Keratinocyte (primary cell): ENCODE data around the gene SERPINA1. TPM values are rescaled to one million over a fixed set of nuclear protein-coding genes. Genes with fewer than 3 reads are reported as not detected.

Experiments used
- DNase-seq: peaks from one replicate; pipeline ENCODE4 v3.0.0-alpha.2; 2011; ENCODE audit warnings: low read depth, missing footprints, low spot score
- FAIRE-seq: peaks from 2 replicates; lab custom pipeline; 2011; peaks lifted over from hg19 to GRCh38; lab: Jason Lieb, UNC
- H2AFZ ChIP-seq: 2 replicates; pipeline ENCODE4 v1.6.0; 2012; ENCODE audit warnings: low read length, control low read depth, inconsistent platforms; ENCODE audit not compliant: control insufficient read depth
- H3K27ac ChIP-seq: 2 replicates; pipeline ENCODE4 v1.5.1; 2011; ENCODE audit warnings: low read length; ENCODE audit not compliant: control insufficient read depth, insufficient read depth
- H3K27me3 ChIP-seq: 3 replicates; pipeline ENCODE4 v1.6.0; 2011; ENCODE audit warnings: low read length; ENCODE audit not compliant: control insufficient read depth, insufficient read depth; ENCODE audit errors: extremely low read depth
- H3K36me3 ChIP-seq, 2 experiments: 2 replicates in 1 of 2; 3 replicates in 1 of 2; pipeline ENCODE4 v1.5.1; 2011; ENCODE audit warnings: low read length in 2 of 2, mild to moderate bottlenecking in 1 of 2; ENCODE audit not compliant: control insufficient read depth in 2 of 2, insufficient read depth in 2 of 2; ENCODE audit errors: extremely low read depth in 1 of 2
- H3K4me1 ChIP-seq: 3 replicates; pipeline ENCODE4 v1.5.1; 2011; ENCODE audit warnings: low read length; ENCODE audit not compliant: control insufficient read depth, insufficient read depth; ENCODE audit errors: extremely low read depth
- H3K4me2 ChIP-seq: 3 replicates; pipeline ENCODE4 v1.6.0; 2011; ENCODE audit warnings: low read depth, low read length; ENCODE audit not compliant: control insufficient read depth, insufficient read depth; ENCODE audit errors: extremely low read depth
- H3K4me3 ChIP-seq, 3 experiments: fragments of 200-600 bp in 1 of 3; sonication (generic) in 1 of 3; 2 replicates in 2 of 3; 3 replicates in 1 of 3; pipeline ENCODE4 v1.5.1; 2011 to 2016; ENCODE audit warnings: low read length in 3 of 3, mild to moderate bottlenecking in 3 of 3, control low read depth in 2 of 3, inconsistent platforms in 1 of 3, low read depth in 1 of 3, mixed read lengths in 1 of 3, mixed run types in 1 of 3, moderate library complexity in 1 of 3; ENCODE audit not compliant: control insufficient read depth in 2 of 3, insufficient read depth in 2 of 3; ENCODE audit errors: extremely low read depth in 1 of 3
- H3K79me2 ChIP-seq: 2 replicates; pipeline ENCODE4 v1.6.0; 2012; ENCODE audit warnings: low read length; ENCODE audit not compliant: control insufficient read depth, insufficient read depth
- H3K9ac ChIP-seq: 3 replicates; pipeline ENCODE4 v1.6.0; 2011; ENCODE audit warnings: low read length; ENCODE audit not compliant: control insufficient read depth, insufficient read depth; ENCODE audit errors: extremely low read depth
- H3K9me1 ChIP-seq: 3 replicates; pipeline ENCODE4 v1.6.0; 2011; ENCODE audit warnings: low read length; ENCODE audit not compliant: control insufficient read depth, insufficient read depth; ENCODE audit errors: extremely low read depth
- H3K9me3 ChIP-seq: 2 replicates; pipeline ENCODE4 v1.5.1; 2012; ENCODE audit warnings: low read depth, low read length; ENCODE audit not compliant: control insufficient read depth
- H4K20me1 ChIP-seq: 3 replicates; pipeline ENCODE4 v1.6.0; 2011; ENCODE audit warnings: low read length; ENCODE audit not compliant: control insufficient read depth, insufficient read depth; ENCODE audit errors: extremely low read depth
- EZH2 ChIP-seq: IDR thresholded peaks from one replicate; pipeline ENCODE4 v1.6.1; 2012; ENCODE audit warnings: inconsistent platforms, mild to moderate bottlenecking, low read length, moderate library complexity
- dilution Hi-C: fragments of 300-500 bp; cut with MboI; formaldehyde crosslinking; loops from one replicate; pipeline ENCODE4 v1.7.0; 2020; ENCODE audit warnings: low sequenced_read_pairs; ENCODE audit not compliant: extremely low pct_ligation_motif_present
- polyA plus RNA-seq, 5 experiments: library from polyadenylated mRNA; depleted of rRNA in 3 of 5; stranded (reverse) in 3 of 5; stranded (forward) in 1 of 5; unstranded in 1 of 5; fragments of >200 nt; gene quantifications; 1 replicate in 1 of 5; 2 replicates in 3 of 5; 3 replicates in 1 of 5; pipeline versions ENCODE4 v1.2.1 to v1.2.3, GENCODE V29; 2011 to 2012; ENCODE audit warnings: missing spikeins in 2 of 5, low read depth in 1 of 5, low replicate concordance in 1 of 5
- TF ChIP-seq, protein P1 (sequence below), 3 experiments: IDR thresholded peaks in 1 of 3; conservative IDR thresholded peaks in 1 of 3; optimal IDR thresholded peaks in 1 of 3; 2 replicates in 2 of 3; 3 replicates in 1 of 3; pipeline versions ENCODE3 to v1.5.1; 2011; ENCODE audit warnings: low read length in 3 of 3, mild to moderate bottlenecking in 3 of 3, moderate library complexity in 2 of 3, control low read depth in 1 of 3, inconsistent platforms in 1 of 3; ENCODE audit not compliant: insufficient read depth in 2 of 3; ENCODE audit errors: extremely low read depth in 1 of 3

Gene SERPINA1
- polyA plus RNA-seq, 1 donor (not counting 4 experiments of a cell fraction or from before 2014, with no cell fraction given) = 0.71 TPM

DNA sequence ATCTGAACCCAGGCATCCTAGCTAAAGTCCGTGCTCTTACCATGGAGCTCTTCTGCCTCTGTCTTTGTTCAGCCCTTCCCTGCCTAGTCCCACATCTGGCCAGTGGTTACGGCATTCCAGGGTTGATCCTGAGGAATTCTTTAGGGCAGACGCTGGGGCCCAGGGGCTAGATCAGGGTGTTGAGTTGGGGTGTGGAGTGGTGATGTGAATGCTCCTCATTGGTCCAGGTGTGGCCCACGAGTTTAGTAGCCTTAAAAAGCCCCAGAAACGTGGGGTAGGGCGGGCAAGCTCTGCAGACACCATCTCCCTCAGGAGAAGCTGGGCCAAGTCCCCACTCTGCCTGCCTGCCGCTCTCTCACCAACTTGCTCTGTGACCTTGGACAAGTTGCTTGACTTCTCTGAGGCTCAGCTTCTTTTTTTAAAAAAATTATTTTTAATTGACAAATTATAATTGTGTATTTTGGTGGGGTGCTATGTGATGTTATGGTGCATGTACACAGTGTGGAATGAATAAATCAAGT is 56.3 kb downstream of the SERPINA1 start:
- TF ChIP-seq EZH2 = no peak
- TF ChIP-seq, protein P1, sequence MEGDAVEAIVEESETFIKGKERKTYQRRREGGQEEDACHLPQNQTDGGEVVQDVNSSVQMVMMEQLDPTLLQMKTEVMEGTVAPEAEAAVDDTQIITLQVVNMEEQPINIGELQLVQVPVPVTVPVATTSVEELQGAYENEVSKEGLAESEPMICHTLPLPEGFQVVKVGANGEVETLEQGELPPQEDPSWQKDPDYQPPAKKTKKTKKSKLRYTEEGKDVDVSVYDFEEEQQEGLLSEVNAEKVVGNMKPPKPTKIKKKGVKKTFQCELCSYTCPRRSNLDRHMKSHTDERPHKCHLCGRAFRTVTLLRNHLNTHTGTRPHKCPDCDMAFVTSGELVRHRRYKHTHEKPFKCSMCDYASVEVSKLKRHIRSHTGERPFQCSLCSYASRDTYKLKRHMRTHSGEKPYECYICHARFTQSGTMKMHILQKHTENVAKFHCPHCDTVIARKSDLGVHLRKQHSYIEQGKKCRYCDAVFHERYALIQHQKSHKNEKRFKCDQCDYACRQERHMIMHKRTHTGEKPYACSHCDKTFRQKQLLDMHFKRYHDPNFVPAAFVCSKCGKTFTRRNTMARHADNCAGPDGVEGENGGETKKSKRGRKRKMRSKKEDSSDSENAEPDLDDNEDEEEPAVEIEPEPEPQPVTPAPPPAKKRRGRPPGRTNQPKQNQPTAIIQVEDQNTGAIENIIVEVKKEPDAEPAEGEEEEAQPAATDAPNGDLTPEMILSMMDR (optimal IDR thresholded peaks at IDR 0.05 in 1 of 3, IDR thresholded peaks at IDR 0.05 in 1 of 3, conservative IDR thresholded peaks at IDR 0.05 in 1 of 3; ENCODE audit: extremely low read depth in 1 of 3, insufficient read depth in 2 of 3, low read length in 3 of 3) = no peak
- Histone ChIP-seq H3K9me3 (no peaks in the 10 kb centered on the region), H3K4me2 (no peak overlapping the region), H2AFZ (no peak overlapping the region), H3K4me1 (peaks cover 3% of the 10 kb centered on the region), H3K79me2 (no peaks in the 10 kb centered on the region), H3K27me3 (no peaks in the 10 kb centered on the region), H3K27ac (no peak overlapping the region), H3K9me1 (no peaks in the 10 kb centered on the region), H3K36me3 (no peaks in the 10 kb centered on the region), H3K4me3 (no peak overlapping the region), H3K9ac (no peak overlapping the region), H4K20me1 (no peaks in the 10 kb centered on the region)
- DNase-seq (no peak), FAIRE-seq (no peak)
- dilution Hi-C loops = no loop called here

DNA sequence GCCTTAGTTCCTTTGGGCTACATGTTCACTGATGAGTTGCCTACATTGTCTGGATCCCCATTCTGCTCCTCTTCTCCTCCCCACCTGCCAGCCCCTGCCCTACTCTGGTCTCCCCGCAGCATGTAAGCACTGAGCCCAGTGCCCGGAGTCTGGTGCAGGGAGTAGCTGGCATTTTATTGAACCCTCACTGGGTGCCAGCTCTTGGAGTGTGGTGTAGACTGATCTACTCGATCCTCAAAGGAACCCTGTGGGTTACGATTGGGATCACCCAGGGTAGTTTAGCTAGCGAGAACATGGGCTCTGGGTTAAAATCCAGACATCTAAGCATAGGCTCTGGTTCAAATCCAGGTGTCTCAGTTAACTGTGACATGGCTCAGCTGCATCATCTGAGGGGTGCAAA is 56.9 kb downstream of the SERPINA1 start:
- FAIRE-seq = no peak

More for the DNA sequence above, 56.9 kb downstream of the SERPINA1 start:
- Histone ChIP-seq H4K20me1 (no peaks in the 10 kb centered on the region), H3K9me3 (no peaks in the 10 kb centered on the region), H3K9ac (no peak overlapping the region), H3K9me1 (no peaks in the 10 kb centered on the region), H3K4me3 (no peak overlapping the region), H3K27ac (no peak overlapping the region), H3K4me1 (peaks cover 3% of the 10 kb centered on the region), H3K4me2 (no peak overlapping the region), H2AFZ (no peak overlapping the region), H3K79me2 (no peaks in the 10 kb centered on the region), H3K27me3 (no peaks in the 10 kb centered on the region), H3K36me3 (no peaks in the 10 kb centered on the region)
- TF ChIP-seq, protein P1 (optimal IDR thresholded peaks at IDR 0.05 in 1 of 3, IDR thresholded peaks at IDR 0.05 in 1 of 3, conservative IDR thresholded peaks at IDR 0.05 in 1 of 3; ENCODE audit: extremely low read depth in 1 of 3, insufficient read depth in 2 of 3, low read length in 3 of 3) = no peak
- no peak for TF ChIP-seq EZH2
- dilution Hi-C loops = no loop called here
- no peak for DNase-seq
